NB4 (cell line): Measurements from ENCODE around the gene WIZ.

Source experiments
- DNase-seq: peaks from one replicate; pipeline ENCODE4 v3.0.0; 2010; ENCODE audit warnings: low read depth
- H3K4me3 ChIP-seq: one replicate; pipeline ENCODE4 v1.5.1; 2011; ENCODE audit warnings: mild to moderate bottlenecking, low read depth, low read length, moderate library complexity
- MAX ChIP-seq: IDR thresholded peaks from 2 replicates; pipeline ENCODE4 v1.6.1; 2011; ENCODE audit warnings: low read depth, low read length
- MYC ChIP-seq: IDR thresholded peaks from 2 replicates; pipeline ENCODE4 v1.6.1; 2011; ENCODE audit warnings: low read depth, low read length
- POLR2A ChIP-seq: IDR thresholded peaks from 2 replicates; pipeline ENCODE4 v1.6.1; 2011; ENCODE audit warnings: mild to moderate bottlenecking; ENCODE audit not compliant: insufficient read length; ENCODE audit errors: extremely low read depth
- TF ChIP-seq, protein P1 (sequence below): IDR thresholded peaks from one replicate; pipeline ENCODE4 v1.5.1; 2012; ENCODE audit warnings: low read depth, low read length

The WIZ gene

DNA sequence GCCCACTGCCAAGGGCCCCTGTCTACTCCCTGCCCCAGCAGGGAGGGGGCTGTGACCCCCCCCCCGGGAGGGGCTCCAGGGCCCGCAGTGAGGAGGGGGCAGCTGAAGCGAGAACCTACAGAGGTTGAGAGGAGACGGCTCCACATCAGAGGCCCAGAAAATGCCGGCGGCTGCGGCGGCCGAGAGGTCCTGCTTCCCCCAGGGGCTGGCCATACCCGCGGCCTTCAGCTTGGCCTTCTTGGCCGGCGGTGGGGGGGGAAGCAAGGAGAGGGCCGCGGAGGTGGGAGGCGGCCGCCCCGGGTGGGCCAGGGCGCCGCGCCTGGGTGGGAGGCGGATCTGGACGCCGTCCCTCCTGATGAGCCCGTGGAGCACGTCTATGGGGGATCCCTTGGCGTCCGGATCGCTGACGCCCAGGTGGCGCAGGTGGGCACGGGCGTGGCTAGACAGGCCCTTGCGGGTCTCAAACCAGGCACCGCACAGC lies 21.7 kb downstream of the WIZ start:
- TF ChIP-seq, protein P1, sequence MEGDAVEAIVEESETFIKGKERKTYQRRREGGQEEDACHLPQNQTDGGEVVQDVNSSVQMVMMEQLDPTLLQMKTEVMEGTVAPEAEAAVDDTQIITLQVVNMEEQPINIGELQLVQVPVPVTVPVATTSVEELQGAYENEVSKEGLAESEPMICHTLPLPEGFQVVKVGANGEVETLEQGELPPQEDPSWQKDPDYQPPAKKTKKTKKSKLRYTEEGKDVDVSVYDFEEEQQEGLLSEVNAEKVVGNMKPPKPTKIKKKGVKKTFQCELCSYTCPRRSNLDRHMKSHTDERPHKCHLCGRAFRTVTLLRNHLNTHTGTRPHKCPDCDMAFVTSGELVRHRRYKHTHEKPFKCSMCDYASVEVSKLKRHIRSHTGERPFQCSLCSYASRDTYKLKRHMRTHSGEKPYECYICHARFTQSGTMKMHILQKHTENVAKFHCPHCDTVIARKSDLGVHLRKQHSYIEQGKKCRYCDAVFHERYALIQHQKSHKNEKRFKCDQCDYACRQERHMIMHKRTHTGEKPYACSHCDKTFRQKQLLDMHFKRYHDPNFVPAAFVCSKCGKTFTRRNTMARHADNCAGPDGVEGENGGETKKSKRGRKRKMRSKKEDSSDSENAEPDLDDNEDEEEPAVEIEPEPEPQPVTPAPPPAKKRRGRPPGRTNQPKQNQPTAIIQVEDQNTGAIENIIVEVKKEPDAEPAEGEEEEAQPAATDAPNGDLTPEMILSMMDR: no peak
- DNase-seq: no peak
- H3K4me3 ChIP-seq: no peak overlapping the region

DNA sequence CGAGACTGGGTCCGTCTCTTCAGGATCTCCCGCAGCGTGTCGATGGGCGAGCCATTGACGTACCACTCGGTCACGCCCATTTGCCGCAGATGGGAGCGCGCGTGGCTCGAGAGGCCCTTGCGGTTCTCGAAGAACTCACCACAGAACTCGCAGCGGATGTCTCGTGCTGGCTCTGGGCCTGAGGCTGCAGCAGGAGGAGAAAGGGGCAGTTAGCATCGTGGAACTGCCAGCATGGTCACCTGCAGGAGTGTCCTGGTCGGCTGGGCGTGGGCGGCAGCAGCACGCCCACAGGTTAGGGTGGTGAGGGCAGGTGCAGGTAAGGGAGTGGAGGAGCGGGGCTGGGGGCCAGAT lies 22.4 kb downstream of the WIZ start:
- no peak for DNase-seq
- TF ChIP-seq MYC: no peak
- no peak for TF ChIP-seq MAX
- no peak for TF ChIP-seq POLR2A
- TF ChIP-seq, protein P1: no peak
- H3K4me3 ChIP-seq: no peak overlapping the region

DNA sequence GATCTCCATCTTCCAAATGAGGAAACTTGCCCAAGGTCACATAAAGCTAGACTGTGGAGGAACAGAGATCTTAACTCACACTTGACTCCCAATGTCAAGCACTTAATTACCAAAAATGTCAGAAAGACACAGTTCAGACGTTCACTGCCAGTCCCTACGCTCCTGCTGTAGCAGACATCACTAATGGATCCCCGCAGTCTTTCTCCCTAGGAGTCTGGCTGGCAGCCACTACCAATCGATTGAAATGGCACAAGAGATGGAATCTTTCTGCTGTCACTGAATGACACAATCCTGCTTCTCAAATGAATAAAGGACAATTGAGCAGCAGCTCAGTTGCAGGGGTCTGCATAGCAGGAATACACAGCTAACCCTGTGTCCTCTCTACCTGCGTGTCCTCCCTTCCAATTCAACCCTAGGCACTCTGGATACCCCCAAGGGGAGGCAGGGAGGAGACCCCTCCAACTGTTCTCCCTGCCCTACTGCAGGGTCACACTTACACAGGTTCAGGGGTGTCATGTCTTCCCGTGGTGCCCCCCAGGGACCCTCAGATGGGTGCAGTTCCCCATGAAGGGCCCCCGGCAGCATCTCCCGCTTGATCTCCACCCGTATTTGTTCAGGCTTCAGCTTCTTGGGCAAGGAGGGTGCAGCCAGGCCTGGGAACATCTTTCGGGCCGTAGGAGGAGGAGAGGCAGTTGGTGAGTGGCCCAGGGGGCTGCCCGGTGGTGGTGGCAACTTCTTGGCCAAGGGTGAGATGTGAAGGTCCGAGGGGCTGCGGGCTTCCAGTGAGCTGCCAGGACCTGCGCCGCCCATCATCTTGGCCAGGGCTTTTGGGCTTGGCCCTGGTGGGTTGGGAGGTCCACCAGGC lies 23.0 kb downstream of the WIZ start:
- no peak overlapping the region for H3K4me3 ChIP-seq
- DNase-seq: no peak
- TF ChIP-seq, protein P1: no peak

- TF ChIP-seq, protein P1: no peak
- TF ChIP-seq MAX (no peak), MYC (no peak), POLR2A (no peak)
- DNase-seq: no peak
- no peak overlapping the region for H3K4me3 ChIP-seq
Observed at GRCh38 chr19:15425321-15425950, 24.3 kb downstream of the WIZ start.

- no peak for DNase-seq
- no peak for TF ChIP-seq POLR2A
- no peak overlapping the region for H3K4me3 ChIP-seq
Observed at GRCh38 chr19:15424692-15425272, 25.0 kb downstream of the WIZ start.

DNA sequence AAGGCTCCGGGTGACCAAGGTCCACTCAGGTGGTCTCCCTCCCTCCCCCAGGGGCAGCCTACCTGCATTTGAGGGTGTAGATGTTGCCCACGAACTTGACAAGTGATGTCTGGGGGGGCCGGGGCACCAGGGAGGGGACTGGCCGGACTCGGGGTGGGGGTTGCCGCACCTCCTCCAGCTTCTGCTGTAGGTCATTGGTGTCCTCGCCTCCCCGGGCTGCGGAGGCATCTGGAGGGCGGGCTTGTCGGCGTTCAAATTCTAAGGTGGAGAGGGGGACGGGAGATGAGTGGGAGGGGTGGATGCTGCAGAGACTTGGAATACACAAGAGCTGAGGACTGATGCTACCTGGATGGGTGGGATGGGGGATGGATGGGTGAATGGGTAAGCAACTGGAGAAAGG lies 25.6 kb downstream of the WIZ start:
- no peak for TF ChIP-seq MYC
- no peak for TF ChIP-seq MAX
- TF ChIP-seq, protein P1: no peak
- TF ChIP-seq POLR2A: no peak
- H3K4me3 ChIP-seq: no peak overlapping the region
- DNase-seq: no peak
